H9 (cell line): ENCODE data around the gene TREM2. TPM values are rescaled to one million over a fixed set of nuclear protein-coding genes. Genes with fewer than 3 reads are reported as not detected.

ENCODE experiments used
- DNase-seq: peaks from one replicate; pipeline ENCODE4 v3.0.0-alpha.2; 2017
- H2AFZ ChIP-seq: one replicate; pipeline ENCODE4 v1.6.1; 2013; ENCODE audit warnings: mild to moderate bottlenecking, low read length, control low read depth, moderate library complexity
- H2AK5ac ChIP-seq: 2 replicates; pipeline ENCODE4 v1.6.1; 2013; ENCODE audit warnings: low read length, control low read depth, mixed read lengths; ENCODE audit not compliant: insufficient read length
- H2BK120ac ChIP-seq: one replicate; pipeline ENCODE4 v1.6.1; 2013; ENCODE audit warnings: low read depth, mild to moderate bottlenecking, low read length, control low read depth, inconsistent platforms; ENCODE audit not compliant: poor library complexity, severe bottlenecking
- H2BK12ac ChIP-seq: 2 replicates; pipeline ENCODE4 v1.6.1; 2013; ENCODE audit warnings: low read length, control low read depth, mixed read lengths, low read depth; ENCODE audit not compliant: insufficient read length
- H2BK15ac ChIP-seq: 2 replicates; pipeline ENCODE4 v1.6.1; 2013; ENCODE audit warnings: low read depth, low read length, control low read depth
- H2BK20ac ChIP-seq: one replicate; pipeline ENCODE4 v1.6.1; 2013; ENCODE audit warnings: low read depth, mild to moderate bottlenecking, low read length, control low read depth, inconsistent platforms; ENCODE audit not compliant: poor library complexity, severe bottlenecking
- H2BK5ac ChIP-seq: 2 replicates; pipeline ENCODE4 v1.6.1; 2013; ENCODE audit warnings: low read length, control low read depth, mixed read lengths; ENCODE audit not compliant: insufficient read length
- H3K14ac ChIP-seq: 2 replicates; pipeline ENCODE4 v1.6.1; 2013; ENCODE audit warnings: low read length, control low read depth; ENCODE audit not compliant: insufficient read depth
- H3K18ac ChIP-seq: 2 replicates; pipeline ENCODE4 v1.6.1; 2013; ENCODE audit warnings: low read depth, mild to moderate bottlenecking, mixed read lengths, low read length, control low read depth; ENCODE audit not compliant: insufficient read length
- H3K23ac ChIP-seq: 2 replicates; pipeline ENCODE4 v1.6.1; 2013; ENCODE audit warnings: low read length, control low read depth, mixed read lengths, low read depth; ENCODE audit not compliant: insufficient read length
- H3K23me2 ChIP-seq: 2 replicates; pipeline ENCODE4 v1.6.1; 2013; ENCODE audit warnings: low read depth, mild to moderate bottlenecking, mixed read lengths, low read length, control low read depth; ENCODE audit not compliant: insufficient read length, poor library complexity, severe bottlenecking
- H3K27ac ChIP-seq: 2 replicates; pipeline ENCODE4 v1.5.1; 2013; ENCODE audit warnings: low read length, control low read depth, mixed read lengths, low read depth; ENCODE audit not compliant: insufficient read length
- H3K27me3 ChIP-seq: 2 replicates; pipeline ENCODE4 v1.6.1; 2013; ENCODE audit warnings: low read length, control low read depth, inconsistent platforms; ENCODE audit not compliant: insufficient read depth
- H3K4ac ChIP-seq: 2 replicates; pipeline ENCODE4 v1.6.1; 2013; ENCODE audit warnings: low read depth, mild to moderate bottlenecking, control low read depth, inconsistent platforms, low read length, moderate library complexity
- H3K4me1 ChIP-seq: 2 replicates; pipeline ENCODE4 v1.6.1; 2013; ENCODE audit warnings: low read length, control low read depth, inconsistent platforms; ENCODE audit not compliant: insufficient read depth
- H3K4me2 ChIP-seq: 2 replicates; pipeline ENCODE4 v1.6.1; 2013; ENCODE audit warnings: low read length, control low read depth, mixed read lengths; ENCODE audit not compliant: insufficient read length, insufficient read depth
- H3K56ac ChIP-seq: 2 replicates; pipeline ENCODE4 v1.6.1; 2013; ENCODE audit warnings: low read depth, mild to moderate bottlenecking, mixed read lengths, low read length, control low read depth; ENCODE audit not compliant: insufficient read length
- H3K79me1 ChIP-seq: 2 replicates; pipeline ENCODE4 v1.6.1; 2013; ENCODE audit warnings: low read depth, mild to moderate bottlenecking, moderate library complexity, low read length, control low read depth, inconsistent platforms; ENCODE audit not compliant: insufficient read depth, poor library complexity, severe bottlenecking
- H3K79me2 ChIP-seq: 2 replicates; pipeline ENCODE4 v1.6.1; 2013; ENCODE audit warnings: low read length, control low read depth, inconsistent platforms; ENCODE audit not compliant: insufficient read depth
- H3K9ac ChIP-seq: 2 replicates; pipeline ENCODE4 v1.6.1; 2013; ENCODE audit warnings: low read length, control low read depth, mixed read lengths; ENCODE audit not compliant: insufficient read length; ENCODE audit errors: extremely low read depth
- H3K9me3 ChIP-seq: one replicate; pipeline ENCODE4 v1.6.1; 2013; ENCODE audit warnings: low read depth, low read length, inconsistent platforms; ENCODE audit not compliant: control insufficient read depth
- H3T11ph ChIP-seq: one replicate; pipeline ENCODE4 v1.6.1; 2013; ENCODE audit warnings: mild to moderate bottlenecking, low read length, control low read depth, inconsistent platforms
- H4K20me1 ChIP-seq: one replicate; pipeline ENCODE4 v1.6.1; 2013; ENCODE audit not compliant: control insufficient read depth, insufficient read length, insufficient read depth
- H4K5ac ChIP-seq: 2 replicates; pipeline ENCODE4 v1.6.1; 2013; ENCODE audit warnings: low read depth, mild to moderate bottlenecking, mixed read lengths, low read length, control low read depth; ENCODE audit not compliant: insufficient read length
- H4K8ac ChIP-seq: replicated peaks from 2 replicates; pipeline ENCODE4 v1.6.1; 2013; ENCODE audit warnings: low read length, control low read depth, mixed read lengths, low read depth; ENCODE audit not compliant: insufficient read length
- H4K91ac ChIP-seq: 2 replicates; pipeline ENCODE4 v1.6.1; 2013; ENCODE audit warnings: low read depth, mild to moderate bottlenecking, moderate library complexity, mixed read lengths, low read length, control low read depth; ENCODE audit not compliant: insufficient read length
- H3K27ac Mint-ChIP-seq, 3 experiments: 2 replicates in 2 of 3; 3 replicates in 1 of 3; pipeline ENCODE4 v1.8.0; 2020 to 2021; ENCODE audit warnings: mixed read lengths in 3 of 3, mild to moderate bottlenecking in 1 of 3, moderate library complexity in 1 of 3
- H3K27me3 Mint-ChIP-seq: 2 replicates; pipeline ENCODE4 v1.8.0; 2021; ENCODE audit warnings: low read depth, mild to moderate bottlenecking, moderate library complexity, mixed read lengths
- H3K36me3 Mint-ChIP-seq, 3 experiments: 2 replicates in 2 of 3; 3 replicates in 1 of 3; pipeline ENCODE4 v1.8.0; 2020 to 2021; ENCODE audit warnings: low read depth in 3 of 3, mixed read lengths in 3 of 3; ENCODE audit not compliant: insufficient read depth in 1 of 3
- H3K4me1 Mint-ChIP-seq, 2 experiments: 2 replicates each; pipeline ENCODE4 v1.8.0; 2020; ENCODE audit warnings: mixed read lengths in 2 of 2
- H3K4me3 Mint-ChIP-seq, 2 experiments: 2 replicates in 1 of 2; 3 replicates in 1 of 2; pipeline ENCODE4 v1.8.0; 2020 to 2021; ENCODE audit warnings: mild to moderate bottlenecking in 2 of 2, mixed read lengths in 2 of 2, moderate library complexity in 1 of 2
- H3K9me3 Mint-ChIP-seq, 2 experiments: 2 replicates in 1 of 2; 3 replicates in 1 of 2; pipeline ENCODE4 v1.8.0; 2020; ENCODE audit warnings: mild to moderate bottlenecking in 2 of 2, mixed read lengths in 2 of 2, moderate library complexity in 1 of 2
- WGBS: extraction: QIAGEN DNeasy Blood & Tissue Kit; methylation state at CpG from one replicate; pipeline ENCODE4 v1.1.7; 2013; ENCODE audit warnings: missing lambda C conversion rate, low lambda C conversion rate, mixed read lengths; ENCODE audit not compliant: insufficient read length; ENCODE audit errors: extremely low coverage; 5-methylcytosine and 5-hydroxymethylcytosine counted together
- total RNA-seq: library from RNA; stranded (reverse); gene quantifications from 2 replicates; pipeline ENCODE4 v1.2.1, GENCODE V29; 2021
- TF ChIP-seq, protein P1 (sequence below): fragments of 200-600 bp; sonication (generic); conservative IDR thresholded peaks from 3 replicates; pipeline ENCODE4 v1.8.0; 2021; ENCODE audit warnings: antibody characterized with exemption, mild to moderate bottlenecking

Gene TREM2
- total RNA-seq, 1 experiment from 2014 or later: 0.31 TPM

DNA sequence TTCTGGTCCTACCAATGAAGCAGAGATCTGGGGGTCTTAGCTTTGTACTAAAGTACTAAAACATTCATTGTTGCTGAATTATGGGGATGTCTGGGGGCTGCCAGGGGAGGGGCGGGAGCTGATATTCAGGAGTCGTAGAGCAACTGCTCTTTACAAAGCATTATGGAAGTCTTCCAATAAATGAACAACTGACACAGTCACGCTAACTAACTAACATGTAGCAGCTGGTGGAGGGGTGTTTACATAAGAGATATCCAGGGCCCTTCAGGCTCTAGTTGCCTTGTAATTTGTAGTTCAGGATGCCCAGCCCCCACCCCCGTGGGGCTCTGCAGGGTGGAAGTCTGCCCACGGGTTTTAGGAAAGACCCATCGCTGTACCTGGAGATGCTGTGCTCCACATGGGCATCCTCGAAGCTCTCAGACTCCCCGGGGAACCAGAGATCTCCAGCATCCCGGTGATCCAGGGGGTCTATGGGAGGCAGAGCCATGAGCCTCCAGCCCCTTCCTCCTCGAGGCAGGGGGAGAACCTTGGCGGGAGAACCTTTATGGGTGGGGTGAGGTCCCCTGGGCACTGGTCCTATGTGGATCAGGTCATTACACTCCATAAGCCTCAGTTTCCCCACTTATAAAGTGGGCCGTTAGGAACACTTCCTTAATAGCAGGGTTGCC, 3.4 kb downstream of the TREM2 start:
- H3K79me1 ChIP-seq: no peaks in the 10 kb centered on the region
- no peak overlapping the region for H4K91ac ChIP-seq
- H4K8ac ChIP-seq: no peak overlapping the region
- H3K4me1 ChIP-seq: no peaks in the 10 kb centered on the region
- no peak overlapping the region for H3K4me2 ChIP-seq
- no peak overlapping the region for H2BK120ac ChIP-seq
- no peak overlapping the region for H4K5ac ChIP-seq
- no peak overlapping the region for H3T11ph ChIP-seq
- no peaks in the 10 kb centered on the region for H3K79me2 ChIP-seq
- H3K9ac ChIP-seq: no peak overlapping the region
- H3K4me1 Mint-ChIP-seq: peaks cover 3 to 7% of the 10 kb centered on the region in 2 experiments; a peak in 2 of 4 replicates
- no peak overlapping the region for H3K4ac ChIP-seq
- H3K27ac Mint-ChIP-seq: no peak overlapping the region
- no peak overlapping the region for H3K27ac ChIP-seq
- no CpG with 5 or more reads among the region's 12 CpGs for WGBS
- DNase-seq: no peak
- no peaks in the 10 kb centered on the region for H3K36me3 Mint-ChIP-seq
- H2BK12ac ChIP-seq: no peak overlapping the region
- H2BK20ac ChIP-seq: no peak overlapping the region
- no peaks in the 10 kb centered on the region; the same call in 1 of the 2 replicates for H3K27me3 ChIP-seq
- H3K27me3 Mint-ChIP-seq: peaks cover 3% of the 10 kb centered on the region
- H4K20me1 ChIP-seq: no peaks in the 10 kb centered on the region
- no peak overlapping the region for H2BK5ac ChIP-seq
- H3K14ac ChIP-seq: no peak overlapping the region
- no peak overlapping the region for H3K18ac ChIP-seq
- H3K23ac ChIP-seq: no peak overlapping the region
- TF ChIP-seq, protein P1, sequence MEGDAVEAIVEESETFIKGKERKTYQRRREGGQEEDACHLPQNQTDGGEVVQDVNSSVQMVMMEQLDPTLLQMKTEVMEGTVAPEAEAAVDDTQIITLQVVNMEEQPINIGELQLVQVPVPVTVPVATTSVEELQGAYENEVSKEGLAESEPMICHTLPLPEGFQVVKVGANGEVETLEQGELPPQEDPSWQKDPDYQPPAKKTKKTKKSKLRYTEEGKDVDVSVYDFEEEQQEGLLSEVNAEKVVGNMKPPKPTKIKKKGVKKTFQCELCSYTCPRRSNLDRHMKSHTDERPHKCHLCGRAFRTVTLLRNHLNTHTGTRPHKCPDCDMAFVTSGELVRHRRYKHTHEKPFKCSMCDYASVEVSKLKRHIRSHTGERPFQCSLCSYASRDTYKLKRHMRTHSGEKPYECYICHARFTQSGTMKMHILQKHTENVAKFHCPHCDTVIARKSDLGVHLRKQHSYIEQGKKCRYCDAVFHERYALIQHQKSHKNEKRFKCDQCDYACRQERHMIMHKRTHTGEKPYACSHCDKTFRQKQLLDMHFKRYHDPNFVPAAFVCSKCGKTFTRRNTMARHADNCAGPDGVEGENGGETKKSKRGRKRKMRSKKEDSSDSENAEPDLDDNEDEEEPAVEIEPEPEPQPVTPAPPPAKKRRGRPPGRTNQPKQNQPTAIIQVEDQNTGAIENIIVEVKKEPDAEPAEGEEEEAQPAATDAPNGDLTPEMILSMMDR: no peak
- H3K9me3 Mint-ChIP-seq: no peaks in the 10 kb centered on the region
- H2AFZ ChIP-seq: no peak overlapping the region
- H2BK15ac ChIP-seq: no peak overlapping the region
- H3K4me3 Mint-ChIP-seq: no peak overlapping the region
- H3K9me3 ChIP-seq: no peaks in the 10 kb centered on the region
- no peak overlapping the region for H2AK5ac ChIP-seq
- no peaks in the 10 kb centered on the region for H3K23me2 ChIP-seq
- no peak overlapping the region for H3K56ac ChIP-seq
